DND-41 (cell line): ENCODE measurements around the gene GCSH.

Experiments used
- ATAC-seq: fragments of 200-7000 bp; cut with Tn5 transposase; 3 replicates; pipeline ENCODE4 v1.9.1; 2021; ENCODE audit warnings: low read depth; ENCODE audit not compliant: insufficient read depth
- DNase-seq: peaks from one replicate; pipeline ENCODE4 v3.0.0-alpha.2; 2020
- H2AFZ ChIP-seq: 2 replicates; pipeline ENCODE4 v1.6.0; 2012; ENCODE audit warnings: low read depth, low read length
- H3K27ac ChIP-seq: 2 replicates; pipeline ENCODE4 v1.5.1; 2012; ENCODE audit warnings: low read length, inconsistent platforms
- H3K27me3 ChIP-seq: fragments of 200-600 bp; sonication (generic); 2 replicates; pipeline ENCODE4 v1.6.0; 2012; ENCODE audit warnings: low read length, mild to moderate bottlenecking, inconsistent platforms; ENCODE audit not compliant: insufficient read depth, poor library complexity
- H3K36me3 ChIP-seq: 2 replicates; pipeline ENCODE4 v1.5.1; 2012; ENCODE audit warnings: low read length, inconsistent platforms; ENCODE audit not compliant: insufficient read depth
- H3K4me1 ChIP-seq: 2 replicates; pipeline ENCODE4 v1.5.1; 2012; ENCODE audit warnings: mild to moderate bottlenecking, low read length; ENCODE audit not compliant: insufficient read depth
- H3K4me2 ChIP-seq: 2 replicates; pipeline ENCODE4 v1.6.0; 2012; ENCODE audit warnings: mild to moderate bottlenecking, moderate library complexity, low read length, inconsistent platforms; ENCODE audit not compliant: insufficient read depth
- H3K4me3 ChIP-seq, 2 experiments: fragments of 200-600 bp in 1 of 2; shearing (Covaris generic) in 1 of 2; 2 replicates each; pipeline ENCODE4 v1.5.1; 2012 to 2016; ENCODE audit warnings: inconsistent platforms in 2 of 2, low read length in 2 of 2, mild to moderate bottlenecking in 2 of 2, low read depth in 1 of 2, moderate library complexity in 1 of 2
- H3K79me2 ChIP-seq: 2 replicates; pipeline ENCODE4 v1.6.0; 2012; ENCODE audit warnings: low read length, inconsistent platforms; ENCODE audit not compliant: insufficient read depth
- H3K9ac ChIP-seq: 2 replicates; pipeline ENCODE4 v1.6.0; 2012; ENCODE audit warnings: low read depth, mild to moderate bottlenecking, inconsistent platforms, low read length, moderate library complexity
- H3K9me3 ChIP-seq: 2 replicates; pipeline ENCODE4 v1.5.1; 2012; ENCODE audit warnings: low read length, moderate library complexity, mild to moderate bottlenecking, inconsistent platforms; ENCODE audit not compliant: insufficient read depth, severe bottlenecking
- H4K20me1 ChIP-seq: 2 replicates; pipeline ENCODE4 v1.6.0; 2012; ENCODE audit warnings: low read length; ENCODE audit not compliant: insufficient read depth
- EZH2 ChIP-seq: IDR thresholded peaks from 3 replicates; pipeline ENCODE4 v1.6.1; 2012; ENCODE audit warnings: borderline replicate concordance, low read depth, mild to moderate bottlenecking, moderate library complexity, low read length, inconsistent platforms; ENCODE audit not compliant: severe bottlenecking
- TF ChIP-seq, protein P1 (sequence below): IDR thresholded peaks from 2 replicates; pipeline ENCODE4 v1.5.1; 2012; ENCODE audit warnings: borderline replicate concordance, low read length, moderate library complexity, mild to moderate bottlenecking; ENCODE audit not compliant: poor library complexity, severe bottlenecking; ENCODE audit errors: extremely low read depth

Gene GCSH

DNA sequence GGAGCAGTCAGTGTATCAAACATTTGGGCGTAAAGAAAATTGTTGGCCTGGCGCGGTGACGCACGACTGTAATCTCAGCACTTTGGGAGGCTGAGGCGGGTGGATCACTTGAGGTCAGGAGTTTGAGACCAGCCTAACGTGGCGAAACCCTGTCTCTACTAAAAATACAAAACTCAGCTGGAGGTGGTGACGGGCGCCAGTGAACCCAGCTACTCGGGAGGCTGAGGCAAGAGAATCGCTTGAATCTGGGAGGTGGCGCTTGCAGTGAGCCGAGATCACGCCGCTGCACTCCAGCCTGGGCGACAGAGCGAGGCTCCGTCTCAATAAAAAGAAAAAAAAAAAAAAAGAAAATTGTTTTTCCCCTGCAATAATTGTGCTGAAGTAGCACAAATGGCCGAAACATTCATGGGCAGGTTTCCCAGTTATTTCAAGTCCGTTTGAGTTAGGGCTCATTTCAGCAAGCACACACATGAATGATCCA is 1.4 kb downstream of the GCSH start:
- Histone ChIP-seq H3K36me3 (peaks cover 5% of the 10 kb centered on the region), H2AFZ (no peak overlapping the region), H3K79me2 (peaks cover 51% of the 10 kb centered on the region), H3K4me3 (peak overlapping the region in 1 of 2 experiments; percentile 98; a peak in 1 of 4 replicates), H3K27ac (no peak overlapping the region), H4K20me1 (0 out of 2 replicates have a peak, but pooled peaks cover 3% of the 10 kb centered on the region), H3K9me3 (no peaks in the 10 kb centered on the region), H3K27me3 (no peaks in the 10 kb centered on the region), H3K4me2 (peak overlapping the region; percentile 94), H3K9ac (peak overlapping the region; percentile 92; the same call in 1 of the 2 replicates), H3K4me1 (peaks cover 19% of the 10 kb centered on the region)
- no peak for ATAC-seq
- TF ChIP-seq EZH2, result no peak
- TF ChIP-seq, protein P1, sequence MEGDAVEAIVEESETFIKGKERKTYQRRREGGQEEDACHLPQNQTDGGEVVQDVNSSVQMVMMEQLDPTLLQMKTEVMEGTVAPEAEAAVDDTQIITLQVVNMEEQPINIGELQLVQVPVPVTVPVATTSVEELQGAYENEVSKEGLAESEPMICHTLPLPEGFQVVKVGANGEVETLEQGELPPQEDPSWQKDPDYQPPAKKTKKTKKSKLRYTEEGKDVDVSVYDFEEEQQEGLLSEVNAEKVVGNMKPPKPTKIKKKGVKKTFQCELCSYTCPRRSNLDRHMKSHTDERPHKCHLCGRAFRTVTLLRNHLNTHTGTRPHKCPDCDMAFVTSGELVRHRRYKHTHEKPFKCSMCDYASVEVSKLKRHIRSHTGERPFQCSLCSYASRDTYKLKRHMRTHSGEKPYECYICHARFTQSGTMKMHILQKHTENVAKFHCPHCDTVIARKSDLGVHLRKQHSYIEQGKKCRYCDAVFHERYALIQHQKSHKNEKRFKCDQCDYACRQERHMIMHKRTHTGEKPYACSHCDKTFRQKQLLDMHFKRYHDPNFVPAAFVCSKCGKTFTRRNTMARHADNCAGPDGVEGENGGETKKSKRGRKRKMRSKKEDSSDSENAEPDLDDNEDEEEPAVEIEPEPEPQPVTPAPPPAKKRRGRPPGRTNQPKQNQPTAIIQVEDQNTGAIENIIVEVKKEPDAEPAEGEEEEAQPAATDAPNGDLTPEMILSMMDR, result no peak
- no peak for DNase-seq

DNA sequence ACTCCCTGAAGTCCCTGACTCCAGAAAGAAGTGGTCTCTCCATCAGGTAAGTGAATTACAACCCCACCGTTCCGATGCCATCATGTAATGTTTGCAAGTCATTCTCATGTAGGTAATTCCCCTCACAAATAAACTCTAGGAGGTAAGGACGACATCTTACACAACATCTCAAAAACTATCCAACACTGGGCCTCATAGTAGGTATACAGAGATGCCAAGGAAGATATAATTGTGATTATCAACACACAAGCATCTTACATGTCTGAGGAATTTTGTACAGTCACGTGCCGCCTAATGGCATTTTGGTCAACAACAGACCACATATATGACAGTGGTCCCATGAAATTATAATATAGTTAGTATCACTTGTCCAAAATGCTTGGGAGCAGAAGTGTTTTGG is 7.4 kb downstream of the GCSH start:
- 0 out of 2 replicates have a peak, but pooled peaks cover 3% of the 10 kb centered on the region for H4K20me1 ChIP-seq
- no peaks in the 10 kb centered on the region for H3K27me3 ChIP-seq
- no peaks in the 10 kb centered on the region for H3K4me1 ChIP-seq
- H3K79me2 ChIP-seq, result peaks cover 42% of the 10 kb centered on the region
- no peak for ATAC-seq
- H2AFZ ChIP-seq, result no peak overlapping the region
- no peak overlapping the region for H3K4me2 ChIP-seq
- DNase-seq, result no peak
- H3K9ac ChIP-seq, result no peak overlapping the region
- H3K27ac ChIP-seq, result no peak overlapping the region
- no peak overlapping the region for H3K4me3 ChIP-seq
- TF ChIP-seq, protein P1, result no peak
- H3K9me3 ChIP-seq, result no peaks in the 10 kb centered on the region
- H3K36me3 ChIP-seq, result peaks cover 15% of the 10 kb centered on the region; the same call in 1 of the 2 replicates

- Histone ChIP-seq H3K27me3 (no peaks in the 10 kb centered on the region), H3K4me3 (no peak overlapping the region), H3K4me2 (no peak overlapping the region), H3K27ac (no peak overlapping the region), H2AFZ (no peak overlapping the region), H3K36me3 (peaks cover 10% of the 10 kb centered on the region), H3K9me3 (no peaks in the 10 kb centered on the region), H4K20me1 (no peaks in the 10 kb centered on the region), H3K4me1 (peaks cover 13% of the 10 kb centered on the region), H3K79me2 (no peaks in the 10 kb centered on the region), H3K9ac (no peak overlapping the region)
- ATAC-seq (no peak), DNase-seq (no peak)
- TF ChIP-seq, protein P1, result no peak
- no peak for TF ChIP-seq EZH2
These were observed 15.2 kb downstream of the GCSH start for GRCh38 chr16:81081014-81081413.

- no peak overlapping the region for H3K27ac ChIP-seq
- H2AFZ ChIP-seq, result no peak overlapping the region
- no peak for TF ChIP-seq EZH2
- TF ChIP-seq, protein P1, result no peak
- ATAC-seq (no peak), DNase-seq (no peak)
- H3K9ac ChIP-seq, result no peak overlapping the region
- H4K20me1 ChIP-seq, result no peaks in the 10 kb centered on the region
- no peak overlapping the region for H3K4me2 ChIP-seq
- H3K79me2 ChIP-seq, result no peaks in the 10 kb centered on the region
- H3K4me1 ChIP-seq, result peaks cover 18% of the 10 kb centered on the region
- no peak overlapping the region for H3K4me3 ChIP-seq
- no peaks in the 10 kb centered on the region for H3K27me3 ChIP-seq
- no peaks in the 10 kb centered on the region for H3K9me3 ChIP-seq
- H3K36me3 ChIP-seq, result peaks cover 10% of the 10 kb centered on the region
These were observed 16.0 kb downstream of the GCSH start for GRCh38 chr16:81080233-81080632.
